Osteocyte (in vitro differentiated cells): ENCODE measurements around the gene CAMK1D. TPM values are rescaled to one million over a fixed set of nuclear protein-coding genes. Genes with fewer than 3 reads are reported as not detected.

Experiments
- DNase-seq: peaks from one replicate; pipeline ENCODE4 v3.0.0; 2021; ENCODE audit warnings: mixed read lengths; ENCODE audit not compliant: unreplicated experiment; ENCODE audit errors: extremely low spot score
- H3K27ac Mint-ChIP-seq: one replicate; pipeline ENCODE4 v1.8.0; 2021; ENCODE audit warnings: mild to moderate bottlenecking, mixed read lengths; ENCODE audit not compliant: unreplicated experiment
- H3K27me3 Mint-ChIP-seq: one replicate; pipeline ENCODE4 v1.8.0; 2021; ENCODE audit warnings: mixed read lengths; ENCODE audit not compliant: unreplicated experiment
- H3K36me3 Mint-ChIP-seq: one replicate; pipeline ENCODE4 v1.8.0; 2021; ENCODE audit warnings: mixed read lengths; ENCODE audit not compliant: unreplicated experiment
- H3K4me1 Mint-ChIP-seq: one replicate; pipeline ENCODE4 v1.8.0; 2021; ENCODE audit warnings: mixed read lengths; ENCODE audit not compliant: unreplicated experiment
- H3K4me3 Mint-ChIP-seq: one replicate; pipeline ENCODE4 v1.8.0; 2021; ENCODE audit warnings: mild to moderate bottlenecking, moderate library complexity, mixed read lengths; ENCODE audit not compliant: unreplicated experiment
- H3K9me3 Mint-ChIP-seq: one replicate; pipeline ENCODE4 v1.8.0; 2021; ENCODE audit warnings: mixed read lengths; ENCODE audit not compliant: unreplicated experiment
- total RNA-seq: library from RNA; stranded (reverse); gene quantifications from 2 replicates; pipeline ENCODE4 v1.2.1, GENCODE V29; 2021
- TF ChIP-seq, protein P1 (sequence below): fragments of 200-600 bp; sonication (generic); IDR thresholded peaks from 2 replicates; pipeline ENCODE4 v1.5.0; 2021; ENCODE audit warnings: antibody characterized with exemption, mild to moderate bottlenecking, moderate library complexity

Gene CAMK1D
- total RNA-seq, 1 donor from 2014 or later: 13.7 TPM

DNA sequence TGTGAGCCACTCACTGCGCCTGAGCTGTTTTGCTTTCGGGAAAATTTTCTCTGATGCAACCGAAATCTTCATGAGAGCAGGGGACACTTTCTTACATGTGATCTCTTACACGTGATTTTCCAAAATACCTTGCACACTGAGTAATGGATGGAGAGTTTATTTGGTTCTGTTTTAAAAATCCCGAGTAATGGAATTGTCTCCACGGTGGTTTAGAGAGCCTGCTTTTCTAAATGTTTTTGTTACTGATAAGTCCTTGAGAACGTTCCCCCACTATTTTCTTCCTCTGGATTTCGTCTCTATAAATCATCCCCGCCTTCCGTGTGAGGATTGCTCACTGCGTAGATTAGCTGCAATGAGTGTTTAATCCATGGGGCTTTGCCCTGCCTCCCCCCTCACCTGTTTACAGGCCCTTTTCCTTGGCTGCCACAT, 25.7 kb downstream of the CAMK1D start:
- Mint-ChIP-seq H3K9me3 (no peaks in the 10 kb centered on the region), H3K36me3 (no peaks in the 10 kb centered on the region), H3K27me3 (no peaks in the 10 kb centered on the region), H3K4me3 (no peak overlapping the region), H3K27ac (no peak overlapping the region), H3K4me1 (no peaks in the 10 kb centered on the region)
- TF ChIP-seq, protein P1, sequence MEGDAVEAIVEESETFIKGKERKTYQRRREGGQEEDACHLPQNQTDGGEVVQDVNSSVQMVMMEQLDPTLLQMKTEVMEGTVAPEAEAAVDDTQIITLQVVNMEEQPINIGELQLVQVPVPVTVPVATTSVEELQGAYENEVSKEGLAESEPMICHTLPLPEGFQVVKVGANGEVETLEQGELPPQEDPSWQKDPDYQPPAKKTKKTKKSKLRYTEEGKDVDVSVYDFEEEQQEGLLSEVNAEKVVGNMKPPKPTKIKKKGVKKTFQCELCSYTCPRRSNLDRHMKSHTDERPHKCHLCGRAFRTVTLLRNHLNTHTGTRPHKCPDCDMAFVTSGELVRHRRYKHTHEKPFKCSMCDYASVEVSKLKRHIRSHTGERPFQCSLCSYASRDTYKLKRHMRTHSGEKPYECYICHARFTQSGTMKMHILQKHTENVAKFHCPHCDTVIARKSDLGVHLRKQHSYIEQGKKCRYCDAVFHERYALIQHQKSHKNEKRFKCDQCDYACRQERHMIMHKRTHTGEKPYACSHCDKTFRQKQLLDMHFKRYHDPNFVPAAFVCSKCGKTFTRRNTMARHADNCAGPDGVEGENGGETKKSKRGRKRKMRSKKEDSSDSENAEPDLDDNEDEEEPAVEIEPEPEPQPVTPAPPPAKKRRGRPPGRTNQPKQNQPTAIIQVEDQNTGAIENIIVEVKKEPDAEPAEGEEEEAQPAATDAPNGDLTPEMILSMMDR: no peak
- no peak for DNase-seq

DNA sequence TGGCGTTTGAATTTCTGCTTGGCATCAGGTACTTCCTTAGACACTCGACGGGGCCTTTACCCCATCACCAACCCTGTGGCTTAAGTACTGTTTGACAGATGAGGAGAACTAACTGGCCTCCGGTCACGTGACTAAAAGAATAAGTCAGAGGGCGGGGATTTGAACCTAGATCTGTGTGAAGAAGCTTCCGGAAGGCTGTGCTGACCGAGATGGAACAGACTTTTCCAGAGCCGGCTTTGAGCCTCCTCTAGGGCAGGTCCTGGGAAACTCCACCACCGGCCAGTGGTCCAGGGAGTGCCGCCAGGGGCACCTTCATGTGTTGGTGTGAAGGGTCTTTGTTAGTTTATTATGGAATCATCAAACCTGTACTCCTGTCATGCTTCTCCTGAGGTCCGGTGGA, 26.9 kb downstream of the CAMK1D start:
- TF ChIP-seq, protein P1: no peak
- Mint-ChIP-seq H3K4me1 (no peaks in the 10 kb centered on the region), H3K27ac (no peak overlapping the region), H3K4me3 (no peak overlapping the region), H3K9me3 (no peaks in the 10 kb centered on the region), H3K27me3 (no peaks in the 10 kb centered on the region), H3K36me3 (no peaks in the 10 kb centered on the region)
- no peak for DNase-seq

DNA sequence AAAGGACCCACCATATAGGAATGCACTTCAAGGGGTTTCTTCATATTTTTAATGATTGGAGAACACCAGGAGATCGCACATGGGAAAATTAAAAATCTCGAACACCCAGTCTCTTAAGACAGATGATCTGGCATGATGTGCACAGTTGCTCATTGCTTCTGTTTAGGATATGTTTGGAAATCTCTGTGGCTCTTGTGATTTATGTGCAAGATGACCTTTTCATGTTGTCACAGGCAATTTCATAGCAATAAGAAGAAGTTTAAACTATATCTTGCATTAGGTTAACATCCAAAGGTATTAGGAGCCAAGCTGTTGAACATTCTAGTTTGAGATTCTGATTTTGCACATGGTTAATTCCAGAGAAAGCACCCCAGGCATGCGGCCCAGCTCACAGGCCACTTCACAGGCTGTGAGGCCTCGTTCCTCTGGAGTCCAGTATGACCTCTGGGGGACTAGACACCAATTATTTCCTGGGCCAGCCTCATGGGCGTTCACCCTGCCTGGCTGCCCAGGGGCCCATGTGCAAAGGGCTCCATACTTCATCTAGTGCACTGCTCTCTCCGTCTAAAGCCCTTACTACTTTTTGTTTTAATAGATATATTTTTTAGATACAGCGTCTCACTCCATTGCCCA, 28.4 kb downstream of the CAMK1D start:
- DNase-seq: no peak
- Mint-ChIP-seq H3K27me3 (no peaks in the 10 kb centered on the region), H3K9me3 (no peaks in the 10 kb centered on the region), H3K27ac (no peak overlapping the region), H3K36me3 (no peaks in the 10 kb centered on the region), H3K4me3 (no peak overlapping the region), H3K4me1 (no peaks in the 10 kb centered on the region)
- TF ChIP-seq, protein P1: no peak

DNA sequence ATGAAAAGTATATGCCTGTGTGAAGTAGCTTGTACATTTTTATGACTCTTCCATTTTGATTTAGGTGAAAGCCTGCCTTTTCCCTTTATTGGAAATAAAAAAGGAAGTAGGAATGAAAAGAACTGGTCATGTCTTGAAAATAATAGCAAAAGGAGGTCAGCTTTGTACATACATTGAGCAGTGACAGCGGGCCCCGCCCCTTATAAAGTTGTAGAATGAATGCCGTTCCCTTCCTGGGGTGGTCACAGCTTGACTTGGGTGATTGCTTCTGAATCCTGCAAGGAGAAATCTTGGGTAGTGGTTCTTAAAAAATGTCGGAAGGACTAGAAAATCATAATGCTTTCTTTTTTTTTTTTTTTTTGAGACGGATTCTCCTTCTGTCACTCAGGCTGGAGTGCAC, 31.7 kb downstream of the CAMK1D start:
- Mint-ChIP-seq H3K27me3 (no peaks in the 10 kb centered on the region), H3K36me3 (no peaks in the 10 kb centered on the region), H3K9me3 (peaks cover 17% of the 10 kb centered on the region), H3K4me3 (no peak overlapping the region), H3K4me1 (no peaks in the 10 kb centered on the region), H3K27ac (no peak overlapping the region)
- DNase-seq: no peak
- TF ChIP-seq, protein P1: no peak

DNA sequence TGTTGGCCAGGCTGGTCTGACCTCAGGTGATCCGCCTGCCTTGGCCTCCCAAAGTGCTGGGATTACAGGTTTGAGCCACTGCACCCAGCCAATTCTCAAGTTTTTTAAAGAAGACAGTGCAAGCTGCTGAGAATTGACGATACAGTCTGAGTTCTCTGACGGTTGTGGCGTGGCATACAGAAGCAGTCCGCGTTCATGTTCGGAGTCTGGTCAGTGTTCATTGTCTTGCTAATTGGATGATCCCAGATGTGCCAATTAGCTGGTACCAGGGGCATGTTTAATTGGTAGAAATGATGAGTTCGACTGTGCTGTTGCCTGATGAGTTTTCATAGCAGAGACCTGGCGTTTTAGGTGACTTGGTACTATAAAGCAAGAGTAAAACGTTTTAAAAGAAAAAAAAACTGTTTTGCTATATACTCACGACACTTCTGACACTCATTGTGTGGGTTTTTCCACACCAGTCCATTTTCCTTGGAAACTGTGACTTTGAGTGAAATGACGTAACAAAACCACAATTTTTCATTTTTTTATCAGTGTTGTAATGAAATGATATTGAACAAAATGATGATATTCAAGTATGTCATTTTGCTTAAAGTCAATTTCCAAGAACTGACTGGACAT, 32.3 kb downstream of the CAMK1D start:
- Mint-ChIP-seq H3K9me3 (peaks cover 17% of the 10 kb centered on the region), H3K27me3 (no peaks in the 10 kb centered on the region), H3K4me3 (no peak overlapping the region), H3K36me3 (no peaks in the 10 kb centered on the region), H3K4me1 (no peaks in the 10 kb centered on the region), H3K27ac (no peak overlapping the region)
- TF ChIP-seq, protein P1: no peak
- DNase-seq: no peak
